Caco-2 (cell line): Measurements from ENCODE around the gene KDM8. TPM values are rescaled to one million over a fixed set of nuclear protein-coding genes. Genes with fewer than 3 reads are reported as not detected.

Source experiments
- BruUV-seq: library from RNA; stranded (reverse); fragments of 400-500 nt; replicated peaks from 2 replicates; lab custom pipeline; 2021; lab: Mats Ljungman, UMichigan
- CTCF ChIA-PET: fragments of 300-600 bp; sonication (Branson Sonifier 250); formaldehyde crosslinking; loops from one replicate; lab custom pipeline; 2022; ENCODE audit warnings: antibody characterized with exemption; lab: Charles Lee
- POLR2A ChIA-PET: fragments of 300-600 bp; sonication (Branson Sonifier 250); formaldehyde crosslinking; loops from one replicate; lab custom pipeline; 2022; ENCODE audit warnings: antibody characterized with exemption; lab: Charles Lee
- DNase-seq, 2 experiments: peaks; one replicate each; pipeline versions ENCODE4 v3.0.0 to v3.0.0-alpha.2; 2020 to 2022
- H3K27me3 ChIP-seq: replicated peaks from 2 replicates; pipeline ENCODE4 v1.6.0; 2011; ENCODE audit warnings: low read length; ENCODE audit not compliant: control insufficient read depth, insufficient read depth
- H3K36me3 ChIP-seq: 2 replicates; pipeline ENCODE4 v1.5.1; 2011; ENCODE audit warnings: low read length; ENCODE audit not compliant: control insufficient read depth, insufficient read depth
- H3K4me1 ChIP-seq: fragments of 250-450 bp; sonication (Bioruptor Pico); 2 replicates; pipeline ENCODE4 v1.5.1; 2020; ENCODE audit warnings: mild to moderate bottlenecking
- H3K4me3 ChIP-seq: 2 replicates; pipeline ENCODE4 v1.5.1; 2011; ENCODE audit warnings: low read depth, mild to moderate bottlenecking, control low read depth, low read length
- H3K9me3 ChIP-seq: fragments of 250-450 bp; sonication (Bioruptor Pico); 2 replicates; pipeline ENCODE4 v1.5.1; 2020; ENCODE audit warnings: mild to moderate bottlenecking, moderate library complexity
- H3K27ac Mint-ChIP-seq: one replicate; pipeline ENCODE4 v1.8.0; 2022; ENCODE audit warnings: mixed read lengths; ENCODE audit not compliant: unreplicated experiment
- H3K27me3 Mint-ChIP-seq: one replicate; pipeline ENCODE4 v1.8.0; 2022; ENCODE audit warnings: mixed read lengths; ENCODE audit not compliant: insufficient read depth, unreplicated experiment
- H3K36me3 Mint-ChIP-seq: one replicate; pipeline ENCODE4 v1.8.0; 2022; ENCODE audit warnings: mild to moderate bottlenecking, mixed read lengths; ENCODE audit not compliant: insufficient read depth, unreplicated experiment
- H3K4me1 Mint-ChIP-seq: one replicate; pipeline ENCODE4 v1.8.0; 2022; ENCODE audit warnings: low read depth, mixed read lengths; ENCODE audit not compliant: unreplicated experiment
- H3K4me3 Mint-ChIP-seq: one replicate; pipeline ENCODE4 v1.8.0; 2022; ENCODE audit warnings: mild to moderate bottlenecking, moderate library complexity, mixed read lengths; ENCODE audit not compliant: unreplicated experiment
- H3K9me3 Mint-ChIP-seq: one replicate; pipeline ENCODE4 v1.8.0; 2022; ENCODE audit warnings: mixed read lengths; ENCODE audit not compliant: unreplicated experiment
- intact Hi-C: fragments of 100-400 bp; cut with micrococcal nuclease; formaldehyde crosslinking; loops from one replicate; pipeline ENCODE4 v1.10.0; 2022; ENCODE audit not compliant: unreplicated experiment
- total RNA-seq: library from RNA; stranded (reverse); gene quantifications from 2 replicates; pipeline ENCODE4 v1.2.3, GENCODE V29; 2022
- TF ChIP-seq, protein P1 (sequence below), 2 experiments: fragments of 200-600 bp in 1 of 2; IDR thresholded peaks; 1 replicate in 1 of 2; 2 replicates in 1 of 2; pipeline versions ENCODE4 v1.5.1 to v1.8.0; 2011 to 2022; ENCODE audit warnings: antibody characterized with exemption in 1 of 2, control low read depth in 1 of 2, inconsistent platforms in 1 of 2, low read depth in 1 of 2, low read length in 1 of 2, mild to moderate bottlenecking in 1 of 2, moderate library complexity in 1 of 2; ENCODE audit not compliant: insufficient read depth in 1 of 2, severe bottlenecking in 1 of 2, unreplicated experiment in 1 of 2

KDM8 gene
- total RNA-seq, 1 experiment from 2014 or later, result 7.0 TPM

DNA sequence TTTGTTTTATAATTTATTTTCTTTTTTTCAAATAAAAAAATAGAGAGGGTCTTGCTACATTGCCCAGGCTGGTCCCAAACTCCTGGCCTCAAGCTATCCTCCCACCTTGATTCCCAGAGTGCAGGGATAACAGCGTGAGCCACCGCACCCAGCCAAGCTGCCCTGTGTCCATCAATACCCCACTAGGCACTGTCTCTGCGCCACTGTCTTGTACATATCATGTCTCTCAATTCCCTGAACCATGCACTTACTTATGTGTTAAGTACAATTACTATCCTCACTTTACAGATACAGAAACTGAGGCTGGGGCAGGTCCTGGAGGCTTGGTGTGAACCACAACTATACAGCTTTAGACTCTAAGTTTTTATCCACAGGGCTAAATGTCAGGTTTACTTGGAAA lies 53.5 kb downstream of the KDM8 start:
- peaks cover 8% of the 10 kb centered on the region for H3K36me3 Mint-ChIP-seq
- DNase-seq, result no peak
- H3K27ac Mint-ChIP-seq, result no peak overlapping the region
- no peaks in the 10 kb centered on the region for H3K27me3 ChIP-seq
- no peak overlapping the region for H3K4me3 ChIP-seq
- TF ChIP-seq, protein P1, sequence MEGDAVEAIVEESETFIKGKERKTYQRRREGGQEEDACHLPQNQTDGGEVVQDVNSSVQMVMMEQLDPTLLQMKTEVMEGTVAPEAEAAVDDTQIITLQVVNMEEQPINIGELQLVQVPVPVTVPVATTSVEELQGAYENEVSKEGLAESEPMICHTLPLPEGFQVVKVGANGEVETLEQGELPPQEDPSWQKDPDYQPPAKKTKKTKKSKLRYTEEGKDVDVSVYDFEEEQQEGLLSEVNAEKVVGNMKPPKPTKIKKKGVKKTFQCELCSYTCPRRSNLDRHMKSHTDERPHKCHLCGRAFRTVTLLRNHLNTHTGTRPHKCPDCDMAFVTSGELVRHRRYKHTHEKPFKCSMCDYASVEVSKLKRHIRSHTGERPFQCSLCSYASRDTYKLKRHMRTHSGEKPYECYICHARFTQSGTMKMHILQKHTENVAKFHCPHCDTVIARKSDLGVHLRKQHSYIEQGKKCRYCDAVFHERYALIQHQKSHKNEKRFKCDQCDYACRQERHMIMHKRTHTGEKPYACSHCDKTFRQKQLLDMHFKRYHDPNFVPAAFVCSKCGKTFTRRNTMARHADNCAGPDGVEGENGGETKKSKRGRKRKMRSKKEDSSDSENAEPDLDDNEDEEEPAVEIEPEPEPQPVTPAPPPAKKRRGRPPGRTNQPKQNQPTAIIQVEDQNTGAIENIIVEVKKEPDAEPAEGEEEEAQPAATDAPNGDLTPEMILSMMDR (IDR thresholded peaks at IDR 0.05; ENCODE audit: insufficient read depth in 1 of 2, low read depth in 1 of 2, low read length in 1 of 2, severe bottlenecking in 1 of 2, unreplicated experiment in 1 of 2), result no peak
- H3K9me3 Mint-ChIP-seq, result no peaks in the 10 kb centered on the region
- intact Hi-C loops, result no loop called here
- H3K27me3 Mint-ChIP-seq, result no peaks in the 10 kb centered on the region
- ChIA-PET CTCF (no interaction called here), POLR2A (no interaction called here)
- no peaks in the 10 kb centered on the region for H3K4me1 ChIP-seq
- no peaks in the 10 kb centered on the region for H3K9me3 ChIP-seq
- H3K4me1 Mint-ChIP-seq, result peaks cover 15% of the 10 kb centered on the region
- H3K4me3 Mint-ChIP-seq, result no peak overlapping the region
- no TSS peak for BruUV-seq
- no peaks in the 10 kb centered on the region; the same call in 1 of the 2 replicates for H3K36me3 ChIP-seq

DNA sequence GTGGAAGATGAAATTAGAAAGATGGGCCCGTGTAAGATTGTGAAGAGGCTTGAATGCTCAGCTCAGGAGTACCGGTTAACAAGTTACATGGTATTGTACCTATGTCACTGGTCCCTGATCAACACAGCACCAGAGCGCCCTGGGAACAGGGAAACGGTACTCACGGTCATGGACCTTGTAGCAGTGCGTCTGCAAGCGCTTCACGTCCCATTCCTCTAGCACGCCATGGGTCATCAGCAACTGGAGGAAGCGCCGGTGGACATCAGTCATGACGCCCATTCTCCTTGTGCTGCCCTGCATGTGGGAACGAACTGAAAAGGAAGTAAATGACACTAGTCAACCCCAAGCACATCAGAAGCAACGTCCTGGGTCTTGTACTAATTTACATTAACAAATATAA lies 53.9 kb downstream of the KDM8 start:
- TF ChIP-seq, protein P1 (IDR thresholded peaks at IDR 0.05; ENCODE audit: insufficient read depth in 1 of 2, low read depth in 1 of 2, low read length in 1 of 2, severe bottlenecking in 1 of 2, unreplicated experiment in 1 of 2), result no peak
- Mint-ChIP-seq H3K27me3 (no peaks in the 10 kb centered on the region), H3K36me3 (peaks cover 5% of the 10 kb centered on the region), H3K27ac (no peak overlapping the region), H3K9me3 (no peaks in the 10 kb centered on the region), H3K4me1 (peaks cover 18% of the 10 kb centered on the region), H3K4me3 (no peak overlapping the region)
- intact Hi-C loops, result no loop called here
- no TSS peak for BruUV-seq
- no peaks in the 10 kb centered on the region; the same call in 1 of the 2 replicates for H3K36me3 ChIP-seq
- H3K4me3 ChIP-seq, result no peak overlapping the region
- POLR2A ChIA-PET, result no interaction called here
- H3K9me3 ChIP-seq, result no peaks in the 10 kb centered on the region
- no peaks in the 10 kb centered on the region for H3K27me3 ChIP-seq
- CTCF ChIA-PET, result no interaction called here
- no peaks in the 10 kb centered on the region for H3K4me1 ChIP-seq
- no peak for DNase-seq

DNA sequence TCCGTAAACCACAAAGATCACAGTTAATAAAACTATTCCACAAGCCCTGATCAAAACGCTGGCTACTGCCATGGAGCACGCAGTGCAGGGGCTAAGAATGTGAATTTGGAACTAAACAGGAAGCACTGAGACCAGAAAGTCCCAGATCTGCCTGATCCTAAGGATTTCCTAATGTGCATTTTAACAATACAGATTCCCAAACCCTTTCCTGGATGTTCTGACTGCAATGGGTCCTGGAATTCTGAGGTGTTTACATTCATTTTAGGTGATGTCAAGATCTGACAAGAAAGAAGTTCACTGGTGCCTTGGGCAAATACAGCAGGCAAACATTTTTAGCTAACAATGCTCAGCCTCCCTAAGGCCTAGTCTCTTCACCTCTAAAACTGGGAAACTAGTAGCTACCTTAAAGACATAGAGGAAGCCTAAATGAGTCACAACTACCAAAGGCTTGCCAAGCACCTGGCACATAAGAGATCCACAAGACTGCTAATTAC lies 55.0 kb downstream of the KDM8 start:
- BruUV-seq, result no TSS peak
- intact Hi-C loops, result no loop called here
- no peak overlapping the region for H3K4me3 Mint-ChIP-seq
- H3K36me3 ChIP-seq, result no peaks in the 10 kb centered on the region; the same call in 1 of the 2 replicates
- H3K4me3 ChIP-seq, result no peak overlapping the region
- POLR2A ChIA-PET, result interaction anchor here (0.6 kb wide), 1 partner anchor 55 kb away, joined by 3 read pairs; the partner anchor contains the start of gene KDM8
- no peaks in the 10 kb centered on the region for H3K9me3 Mint-ChIP-seq
- no peaks in the 10 kb centered on the region for H3K27me3 Mint-ChIP-seq
- H3K9me3 ChIP-seq, result no peaks in the 10 kb centered on the region
- H3K27ac Mint-ChIP-seq, result no peak overlapping the region
- CTCF ChIA-PET, result no interaction called here
- H3K4me1 Mint-ChIP-seq, result peaks cover 24% of the 10 kb centered on the region
- no peaks in the 10 kb centered on the region for H3K4me1 ChIP-seq
- TF ChIP-seq, protein P1 (IDR thresholded peaks at IDR 0.05; ENCODE audit: insufficient read depth in 1 of 2, low read depth in 1 of 2, low read length in 1 of 2, severe bottlenecking in 1 of 2, unreplicated experiment in 1 of 2), result no peak
- no peaks in the 10 kb centered on the region for H3K27me3 ChIP-seq
- H3K36me3 Mint-ChIP-seq, result peaks cover 5% of the 10 kb centered on the region
- peak in 1 of 2 experiments; percentile 9 for DNase-seq
